GM12801 (cell line): ENCODE measurements around the gene CC2D1A.

Source experiments
- TF ChIP-seq, protein P1 (sequence below): IDR thresholded peaks from one replicate; pipeline ENCODE4 v1.5.1; 2011; ENCODE audit warnings: control low read depth; ENCODE audit not compliant: insufficient read length; ENCODE audit errors: extremely low read depth

CC2D1A gene

GRCh38 chr19:13905634-13906520, at the start of gene CC2D1A, which contains the start of gene BRME1:
TSS of gene CC2D1A (plus strand) at chr19:13906201. CDS start at chr19:13906442, 241 bp downstream.
TSS of gene BRME1 (minus strand) at chr19:13906117. CDS start at chr19:13904892, 1,225 bp downstream.
- TF ChIP-seq, protein P1, sequence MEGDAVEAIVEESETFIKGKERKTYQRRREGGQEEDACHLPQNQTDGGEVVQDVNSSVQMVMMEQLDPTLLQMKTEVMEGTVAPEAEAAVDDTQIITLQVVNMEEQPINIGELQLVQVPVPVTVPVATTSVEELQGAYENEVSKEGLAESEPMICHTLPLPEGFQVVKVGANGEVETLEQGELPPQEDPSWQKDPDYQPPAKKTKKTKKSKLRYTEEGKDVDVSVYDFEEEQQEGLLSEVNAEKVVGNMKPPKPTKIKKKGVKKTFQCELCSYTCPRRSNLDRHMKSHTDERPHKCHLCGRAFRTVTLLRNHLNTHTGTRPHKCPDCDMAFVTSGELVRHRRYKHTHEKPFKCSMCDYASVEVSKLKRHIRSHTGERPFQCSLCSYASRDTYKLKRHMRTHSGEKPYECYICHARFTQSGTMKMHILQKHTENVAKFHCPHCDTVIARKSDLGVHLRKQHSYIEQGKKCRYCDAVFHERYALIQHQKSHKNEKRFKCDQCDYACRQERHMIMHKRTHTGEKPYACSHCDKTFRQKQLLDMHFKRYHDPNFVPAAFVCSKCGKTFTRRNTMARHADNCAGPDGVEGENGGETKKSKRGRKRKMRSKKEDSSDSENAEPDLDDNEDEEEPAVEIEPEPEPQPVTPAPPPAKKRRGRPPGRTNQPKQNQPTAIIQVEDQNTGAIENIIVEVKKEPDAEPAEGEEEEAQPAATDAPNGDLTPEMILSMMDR: no peak

DNA sequence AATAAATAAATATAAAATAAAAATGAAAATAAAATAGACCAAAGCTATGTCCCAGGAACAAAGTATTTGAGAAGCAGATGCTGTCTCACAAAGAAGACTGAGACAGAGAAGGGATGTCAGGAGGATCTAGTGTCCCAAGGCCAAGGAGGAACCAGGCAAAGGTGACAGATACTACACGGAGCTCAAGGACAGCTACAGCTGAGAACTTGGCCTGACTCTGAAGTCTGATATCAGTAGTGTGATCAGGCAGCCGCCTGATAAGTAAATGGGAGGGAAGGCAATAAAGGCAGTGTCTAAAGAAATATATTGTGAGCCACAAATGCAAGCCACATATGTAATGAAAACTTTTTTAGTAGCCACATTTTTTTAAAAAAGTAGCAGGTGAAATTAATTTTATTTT, 49.5 kb upstream of the CC2D1A start:
- TF ChIP-seq, protein P1: no peak

- TF ChIP-seq, protein P1: no peak
Observed at GRCh38 chr19:13859361-13859880, 46.6 kb upstream of the CC2D1A start.

DNA sequence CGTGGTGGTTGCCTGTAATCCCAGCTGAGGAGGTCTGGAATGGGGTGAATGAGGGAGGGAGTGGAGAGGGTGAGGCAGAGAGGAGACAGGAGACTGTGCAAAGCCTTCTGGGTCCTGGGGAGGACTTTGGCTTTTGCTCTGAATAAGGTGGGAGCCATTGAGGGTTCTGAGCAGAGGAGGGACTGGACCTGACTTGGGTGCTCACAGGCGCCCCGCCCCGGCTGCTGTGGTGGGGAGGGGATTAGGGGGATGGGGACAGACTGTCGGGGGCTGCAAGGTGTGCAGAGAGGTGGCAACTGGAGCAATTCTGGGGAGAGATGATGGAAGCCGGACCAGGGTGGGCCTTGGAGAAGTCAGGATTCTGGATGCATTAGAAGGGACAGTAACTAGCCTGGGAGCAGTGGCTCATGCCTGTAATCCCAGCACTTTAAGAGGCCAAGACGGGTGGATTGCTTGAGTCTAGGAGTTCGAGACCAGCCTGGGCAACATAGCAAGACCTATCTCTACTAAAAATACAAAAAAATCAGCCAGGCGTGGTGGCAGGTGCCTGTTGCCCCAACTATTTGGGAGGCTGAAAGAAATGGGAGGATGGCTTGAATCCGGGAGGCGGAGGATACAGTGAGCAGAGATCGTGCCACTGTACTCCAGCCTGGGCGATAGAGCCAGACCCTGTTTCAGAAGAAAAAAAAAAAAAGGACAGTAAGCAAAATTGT, 45.2 kb upstream of the CC2D1A start:
- TF ChIP-seq, protein P1: no peak

GRCh38 chr19:13861392-13861713, 44.6 kb upstream of the CC2D1A start:
- TF ChIP-seq, protein P1: no peak

- TF ChIP-seq, protein P1: no peak
Observed at GRCh38 chr19:13861714-13862531, 44.1 kb upstream of the CC2D1A start.
